HEK293 (cell line): Measurements from ENCODE around the gene C9orf78.

Experiments used
- CTCF ChIA-PET: fragments of 350-600 bp; formaldehyde crosslinking; extraction: SDS; loops from one replicate; lab custom pipeline; 2021; ENCODE audit warnings: antibody characterized with exemption; lab: Yijun Ruan, JAX
- POLR2A ChIA-PET: fragments of 300-600 bp; formaldehyde crosslinking; extraction: SDS; loops from one replicate; lab custom pipeline; 2020; ENCODE audit warnings: antibody characterized with exemption, inconsistent platforms; lab: Yijun Ruan, JAX
- H3K27ac ChIP-seq: fragments of 200-500 bp; sonication (Bioruptor generic); 2 replicates; pipeline ENCODE4 v1.5.1; 2014; ENCODE audit warnings: low read depth, low read length, control low read depth, inconsistent platforms; ENCODE audit errors: extremely low read depth
- H3K36me3 ChIP-seq, 2 experiments: fragments of 200-500 bp in 1 of 2; sonication (Bioruptor generic) in 1 of 2; 1 replicate in 1 of 2; 2 replicates in 1 of 2; pipeline ENCODE4 v1.5.1; 2014 to 2017; ENCODE audit warnings: inconsistent platforms in 2 of 2, low read length in 2 of 2; ENCODE audit not compliant: control insufficient read depth in 2 of 2, insufficient read depth in 1 of 2
- H3K4me1 ChIP-seq: fragments of 200-500 bp; sonication (Bioruptor generic); 2 replicates; pipeline ENCODE4 v1.5.1; 2014; ENCODE audit warnings: mild to moderate bottlenecking, low read length, inconsistent platforms; ENCODE audit not compliant: control insufficient read depth, insufficient read depth
- H3K4me3 ChIP-seq: 2 replicates; pipeline ENCODE4 v1.5.1; 2011; ENCODE audit warnings: low read depth, mild to moderate bottlenecking, control low read depth, low read length, moderate library complexity
- H3K9me3 ChIP-seq: fragments of 200-500 bp; sonication (Bioruptor generic); 2 replicates; pipeline ENCODE4 v1.5.1; 2014; ENCODE audit warnings: low read depth, low read length, inconsistent platforms; ENCODE audit not compliant: control insufficient read depth, insufficient read depth
- GFI1B ChIP-seq: fragments of 450-650 bp; formaldehyde crosslinking; IDR thresholded peaks from 2 replicates; pipeline ENCODE4 v1.5.1; 2016; ENCODE audit warnings: missing biosample characterization, missing genetic modification characterization
- GLI2 ChIP-seq: fragments of 450-650 bp; formaldehyde crosslinking; IDR thresholded peaks from 2 replicates; pipeline ENCODE4; 2017; ENCODE audit warnings: missing biosample characterization, missing genetic modification characterization, low read depth, borderline replicate concordance
- GLIS2 ChIP-seq: fragments of 450-650 bp; formaldehyde crosslinking; IDR thresholded peaks from 2 replicates; pipeline ENCODE4 v1.5.1; 2016; ENCODE audit warnings: missing biosample characterization, missing genetic modification characterization
- PRDM1 ChIP-seq: fragments of 450-650 bp; formaldehyde crosslinking; IDR thresholded peaks from 2 replicates; pipeline ENCODE4; 2016; ENCODE audit warnings: missing biosample characterization, missing genetic modification characterization
- PRDM4 ChIP-seq: fragments of 450-650 bp; formaldehyde crosslinking; IDR thresholded peaks from 2 replicates; pipeline ENCODE4 v1.5.1; 2017; ENCODE audit warnings: missing biosample characterization, missing genetic modification characterization
- YY2 ChIP-seq: fragments of 450-650 bp; formaldehyde crosslinking; IDR thresholded peaks from 2 replicates; pipeline ENCODE4 v1.5.1; 2016; ENCODE audit warnings: missing biosample characterization, missing genetic modification characterization
- ZBTB1 ChIP-seq: fragments of 450-650 bp; formaldehyde crosslinking; IDR thresholded peaks from 2 replicates; pipeline ENCODE4 v1.5.1; 2016; ENCODE audit warnings: missing biosample characterization, missing genetic modification characterization
- ZBTB17 ChIP-seq: fragments of 450-650 bp; formaldehyde crosslinking; IDR thresholded peaks from 2 replicates; pipeline ENCODE4 v1.5.1; 2016; ENCODE audit warnings: missing biosample characterization, missing genetic modification characterization
- ZBTB20 ChIP-seq: fragments of 450-650 bp; formaldehyde crosslinking; IDR thresholded peaks from 2 replicates; pipeline ENCODE4 v1.5.1; 2016; ENCODE audit warnings: missing biosample characterization, missing genetic modification characterization
- ZBTB6 ChIP-seq: fragments of 450-650 bp; formaldehyde crosslinking; IDR thresholded peaks from 2 replicates; pipeline ENCODE4 v1.5.1; 2017; ENCODE audit warnings: missing biosample characterization, missing genetic modification characterization
- ZIC2 ChIP-seq: fragments of 450-650 bp; formaldehyde crosslinking; IDR thresholded peaks from 2 replicates; pipeline ENCODE4 v1.5.1; 2016; ENCODE audit warnings: missing biosample characterization, missing genetic modification characterization
- ZNF148 ChIP-seq: fragments of 450-650 bp; formaldehyde crosslinking; IDR thresholded peaks from 2 replicates; pipeline ENCODE4 v1.5.0; 2017; ENCODE audit warnings: missing biosample characterization, missing genetic modification characterization, borderline replicate concordance
- ZNF221 ChIP-seq: fragments of 450-650 bp; formaldehyde crosslinking; IDR thresholded peaks from 2 replicates; pipeline ENCODE4 v1.5.1; 2017; ENCODE audit warnings: missing biosample characterization, missing genetic modification characterization, borderline replicate concordance
- ZNF311 ChIP-seq: fragments of 450-650 bp; formaldehyde crosslinking; IDR thresholded peaks from 2 replicates; pipeline ENCODE4 v1.5.1; 2017; ENCODE audit warnings: missing biosample characterization, missing genetic modification characterization, borderline replicate concordance
- ZNF391 ChIP-seq: fragments of 450-650 bp; formaldehyde crosslinking; IDR thresholded peaks from 2 replicates; pipeline ENCODE4 v1.5.1; 2016; ENCODE audit warnings: low read depth, missing biosample characterization, missing genetic modification characterization, borderline replicate concordance
- ZNF394 ChIP-seq: fragments of 450-650 bp; formaldehyde crosslinking; IDR thresholded peaks from 2 replicates; pipeline ENCODE4 v1.5.1; 2016; ENCODE audit warnings: missing biosample characterization, missing genetic modification characterization, mild to moderate bottlenecking, moderate library complexity, borderline replicate concordance
- ZNF560 ChIP-seq: fragments of 450-650 bp; formaldehyde crosslinking; IDR thresholded peaks from 2 replicates; pipeline ENCODE4 v1.5.1; 2017; ENCODE audit warnings: missing biosample characterization, missing genetic modification characterization, borderline replicate concordance
- ZNF596 ChIP-seq: fragments of 450-650 bp; IDR thresholded peaks from 2 replicates; pipeline ENCODE4 v1.5.0; 2018; ENCODE audit warnings: missing biosample characterization, mild to moderate bottlenecking, missing genetic modification characterization, moderate library complexity
- ZNF623 ChIP-seq: fragments of 450-650 bp; formaldehyde crosslinking; IDR thresholded peaks from 2 replicates; pipeline ENCODE4 v1.5.1; 2016; ENCODE audit warnings: missing biosample characterization, missing genetic modification characterization
- ZNF670 ChIP-seq: fragments of 450-650 bp; formaldehyde crosslinking; IDR thresholded peaks from 2 replicates; pipeline ENCODE4 v1.5.1; 2016; ENCODE audit warnings: missing biosample characterization, missing genetic modification characterization, low read depth
- ZNF768 ChIP-seq: fragments of 450-650 bp; formaldehyde crosslinking; IDR thresholded peaks from 2 replicates; pipeline ENCODE4 v1.5.1; 2018; ENCODE audit warnings: missing biosample characterization, mild to moderate bottlenecking, missing genetic modification characterization
- ZXDB ChIP-seq: fragments of 450-650 bp; formaldehyde crosslinking; IDR thresholded peaks from 2 replicates; pipeline ENCODE4 v1.5.1; 2016; ENCODE audit warnings: missing biosample characterization, missing genetic modification characterization

Gene C9orf78

GRCh38 chr9:129868023-129868871 is 33.2 kb upstream of the C9orf78 start (continued):
- no peak for TF ChIP-seq ZBTB17

GRCh38 chr9:129867136-129868022 is 32.3 kb upstream of the C9orf78 start:
- H3K36me3 ChIP-seq: peaks cover 0 to 16% of the 10 kb centered on the region in 2 experiments; a peak in 2 of 3 replicates
- TF ChIP-seq PRDM4 (tag by site-specific recombination) (no peak), ZBTB6 (tag by site-specific recombination) (peak; percentile 37; the same call in 1 of the 2 replicates), ZNF394 (tag by site-specific recombination) (no peak), ZXDB (tag by site-specific recombination) (no peak), ZNF596 (no peak), ZNF391 (tag by site-specific recombination) (no peak), GLIS2 (tag by site-specific recombination) (peak; percentile 26), ZIC2 (tag by site-specific recombination) (peak; percentile 78), ZNF221 (tag by site-specific recombination) (no peak), ZNF311 (no peak), ZBTB20 (tag by site-specific recombination) (no peak), YY2 (tag by site-specific recombination) (no peak), ZNF560 (tag by site-specific recombination) (no peak), GLI2 (tag by site-specific recombination) (no peak)
- no peak overlapping the region for H3K27ac ChIP-seq
- ChIA-PET POLR2A (no interaction called here), CTCF (interaction anchor here (1.0 to 1.5 kb wide), 2 partner anchors 14 to 20 kb away, joined by 3 read pairs; no protein-coding TSS in a partner anchor)
- no peaks in the 10 kb centered on the region for H3K4me1 ChIP-seq
- no peaks in the 10 kb centered on the region for H3K9me3 ChIP-seq
- H3K4me3 ChIP-seq: no peak overlapping the region

- no peak overlapping the region for H3K4me3 ChIP-seq
- ChIA-PET POLR2A (no interaction called here), CTCF (interaction anchor here (0.6 kb wide), 1 partner anchor 58 kb away, joined by 4 read pairs; no protein-coding TSS in a partner anchor)
- H3K9me3 ChIP-seq: no peaks in the 10 kb centered on the region
- H3K36me3 ChIP-seq: peaks cover 0 to 21% of the 10 kb centered on the region in 2 experiments; a peak in 2 of 3 replicates
- TF ChIP-seq ZNF623 (tag by site-specific recombination) (peak; percentile 38), ZNF670 (tag by site-specific recombination) (no peak), ZNF768 (tag by site-specific recombination) (0 out of 2 replicates have a peak, but pooled peaks have one; percentile 24), ZNF148 (no peak), GFI1B (no peak), PRDM1 (tag by site-specific recombination) (no peak), ZIC2 (tag by site-specific recombination) (no peak), ZNF391 (tag by site-specific recombination) (no peak), ZBTB1 (tag by site-specific recombination) (no peak)
- no peak overlapping the region for H3K27ac ChIP-seq
- no peaks in the 10 kb centered on the region for H3K4me1 ChIP-seq
Observed at GRCh38 chr9:129866394-129867135, 31.5 kb upstream of the C9orf78 start.
